Endothelial cell of umbilical vein (primary cell): Measurements from ENCODE around the gene GBP6.

ENCODE experiments used
- EZH2 ChIP-seq: IDR thresholded peaks from 2 replicates; pipeline ENCODE4 v1.6.1; 2012; ENCODE audit warnings: borderline replicate concordance, low read depth, mild to moderate bottlenecking, moderate library complexity, low read length, inconsistent platforms; ENCODE audit not compliant: severe bottlenecking
- GATA2 ChIP-seq: IDR thresholded peaks from 2 replicates; pipeline ENCODE4 v1.7.0; 2011; ENCODE audit warnings: low read depth, mild to moderate bottlenecking, moderate library complexity, mixed read lengths, low read length; ENCODE audit not compliant: insufficient read length, insufficient read depth
- JUN ChIP-seq: IDR thresholded peaks from 2 replicates; pipeline ENCODE4 v1.6.1; 2011; ENCODE audit warnings: borderline replicate concordance, low read depth; ENCODE audit not compliant: insufficient read length, insufficient read depth
- POLR2A ChIP-seq: IDR thresholded peaks from 2 replicates; pipeline ENCODE4 v1.6.1; 2012; ENCODE audit warnings: low read depth, mild to moderate bottlenecking, control low read depth, low read length
- POLR2AphosphoS5 ChIP-seq: IDR thresholded peaks from 2 replicates; pipeline ENCODE4 v1.6.1; 2012; ENCODE audit warnings: low read depth, mild to moderate bottlenecking, control low read depth, low read length, moderate library complexity; ENCODE audit not compliant: insufficient read depth
- TF ChIP-seq, protein P1 (sequence below), 2 donors: IDR thresholded peaks; 1 replicate in 1 of 2; 2 replicates in 1 of 2; pipeline ENCODE4 v1.5.1; 2011; ENCODE audit warnings: low read length in 2 of 2, mild to moderate bottlenecking in 2 of 2, moderate library complexity in 2 of 2, control low read depth in 1 of 2, inconsistent platforms in 1 of 2, low read depth in 1 of 2; ENCODE audit not compliant: insufficient read depth in 1 of 2; ENCODE audit errors: extremely low read depth in 1 of 2
- TF ChIP-seq, protein P2 (sequence below): IDR thresholded peaks from 2 replicates; pipeline ENCODE4 v1.6.1; 2011; ENCODE audit not compliant: insufficient read depth, insufficient read length

DNA sequence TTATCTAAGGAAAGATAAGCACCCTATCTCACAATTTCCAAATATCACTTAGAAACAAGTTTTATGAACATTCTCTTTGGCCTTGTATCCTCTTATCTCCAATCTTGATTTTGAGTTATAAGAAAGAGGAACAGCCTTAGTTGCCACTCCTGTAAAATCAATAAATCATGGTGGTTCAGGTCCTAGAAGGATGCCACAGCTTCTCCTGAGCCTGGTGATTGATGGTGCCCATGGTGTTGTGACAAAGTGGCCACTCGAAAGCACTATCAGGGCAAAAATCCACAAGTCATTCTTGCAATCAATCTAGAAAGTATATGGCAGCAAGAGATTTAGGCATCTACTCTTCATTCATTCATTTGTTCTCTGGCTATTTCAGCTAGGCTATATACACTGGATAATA is 27.8 kb downstream of the GBP6 start:
- TF ChIP-seq, protein P1, sequence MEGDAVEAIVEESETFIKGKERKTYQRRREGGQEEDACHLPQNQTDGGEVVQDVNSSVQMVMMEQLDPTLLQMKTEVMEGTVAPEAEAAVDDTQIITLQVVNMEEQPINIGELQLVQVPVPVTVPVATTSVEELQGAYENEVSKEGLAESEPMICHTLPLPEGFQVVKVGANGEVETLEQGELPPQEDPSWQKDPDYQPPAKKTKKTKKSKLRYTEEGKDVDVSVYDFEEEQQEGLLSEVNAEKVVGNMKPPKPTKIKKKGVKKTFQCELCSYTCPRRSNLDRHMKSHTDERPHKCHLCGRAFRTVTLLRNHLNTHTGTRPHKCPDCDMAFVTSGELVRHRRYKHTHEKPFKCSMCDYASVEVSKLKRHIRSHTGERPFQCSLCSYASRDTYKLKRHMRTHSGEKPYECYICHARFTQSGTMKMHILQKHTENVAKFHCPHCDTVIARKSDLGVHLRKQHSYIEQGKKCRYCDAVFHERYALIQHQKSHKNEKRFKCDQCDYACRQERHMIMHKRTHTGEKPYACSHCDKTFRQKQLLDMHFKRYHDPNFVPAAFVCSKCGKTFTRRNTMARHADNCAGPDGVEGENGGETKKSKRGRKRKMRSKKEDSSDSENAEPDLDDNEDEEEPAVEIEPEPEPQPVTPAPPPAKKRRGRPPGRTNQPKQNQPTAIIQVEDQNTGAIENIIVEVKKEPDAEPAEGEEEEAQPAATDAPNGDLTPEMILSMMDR (IDR thresholded peaks at IDR 0.05; ENCODE audit: extremely low read depth in 1 of 2, insufficient read depth in 1 of 2, low read depth in 1 of 2, low read length in 2 of 2): no peak
- no peak for TF ChIP-seq POLR2A
- TF ChIP-seq JUN: no peak
- no peak for TF ChIP-seq EZH2
- TF ChIP-seq, protein P2, sequence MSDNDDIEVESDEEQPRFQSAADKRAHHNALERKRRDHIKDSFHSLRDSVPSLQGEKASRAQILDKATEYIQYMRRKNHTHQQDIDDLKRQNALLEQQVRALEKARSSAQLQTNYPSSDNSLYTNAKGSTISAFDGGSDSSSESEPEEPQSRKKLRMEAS: no peak
- no peak for TF ChIP-seq POLR2AphosphoS5
- no peak for TF ChIP-seq GATA2
